GM12878 (cell line): ENCODE measurements around the gene KCNN3. TPM values are rescaled to one million over a fixed set of nuclear protein-coding genes. Genes with fewer than 3 reads are reported as not detected.

Experiments used
- ATAC-seq: fragments of 200-7000 bp; cut with Tn5 transposase; 3 replicates; pipeline ENCODE4 v1.9.1; 2020; ENCODE audit warnings: mild to moderate bottlenecking, moderate library complexity
- BruUV-seq: library from RNA; stranded (reverse); fragments of 400-500 nt; replicated peaks from 2 replicates; lab custom pipeline; 2021; lab: Mats Ljungman, UMichigan
- CTCF ChIA-PET: fragments of 300-600 bp; sonication (Branson Sonifier 250); formaldehyde crosslinking; extraction: SDS; loops from one replicate; lab custom pipeline; 2021; ENCODE audit warnings: inconsistent platforms; lab: Yijun Ruan, JAX
- POLR2A ChIA-PET: fragments of 350-600 bp; formaldehyde crosslinking; extraction: SDS; loops from one replicate; lab custom pipeline; 2021; ENCODE audit warnings: inconsistent platforms; lab: Charles Lee
- RAD21 ChIA-PET: fragments of 300-600 bp; sonication (Branson Sonifier 250); formaldehyde crosslinking; loops from one replicate; lab custom pipeline; 2023; ENCODE audit warnings: antibody characterized with exemption; ENCODE audit not compliant: unreplicated experiment; lab: Charles Lee
- SMC1A ChIA-PET: fragments of 300-600 bp; sonication (Branson Sonifier 250); formaldehyde crosslinking; loops from one replicate; lab custom pipeline; 2023; ENCODE audit not compliant: unreplicated experiment, uncharacterized antibody; lab: Charles Lee
- DNase-seq: peaks from one replicate; pipeline ENCODE4 v3.0.0-alpha.2; 2011; ENCODE audit warnings: low read depth, low spot score
- FAIRE-seq: peaks from 3 replicates; lab custom pipeline; 2011; peaks lifted over from hg19 to GRCh38; lab: Jason Lieb, UNC
- H2AFZ ChIP-seq: 2 replicates; pipeline ENCODE4 v1.6.0; 2011; ENCODE audit warnings: low read depth, low read length, control low read depth; ENCODE audit not compliant: control insufficient read depth
- H3K27ac ChIP-seq: 2 replicates; pipeline ENCODE4 v1.5.1; 2011; ENCODE audit warnings: control low read depth; ENCODE audit not compliant: control insufficient read depth, insufficient read depth
- H3K27me3 ChIP-seq, 2 experiments: replicated peaks in 1 of 2; 2 replicates each; pipeline versions ENCODE4 v1.6.0 to v1.6.1; 2011; ENCODE audit warnings: low read length in 1 of 2; ENCODE audit not compliant: control insufficient read depth in 2 of 2, insufficient read depth in 2 of 2
- H3K36me3 ChIP-seq, 2 experiments: 2 replicates each; pipeline ENCODE4 v1.5.1; 2011; ENCODE audit warnings: low read length in 1 of 2; ENCODE audit not compliant: control insufficient read depth in 2 of 2, insufficient read depth in 2 of 2
- H3K4me1 ChIP-seq: 2 replicates; pipeline ENCODE4 v1.6.1; 2011; ENCODE audit warnings: mild to moderate bottlenecking, low read length, moderate library complexity, mixed read lengths; ENCODE audit not compliant: control insufficient read depth, insufficient read depth
- H3K4me2 ChIP-seq: 2 replicates; pipeline ENCODE4 v1.6.0; 2011; ENCODE audit warnings: control low read depth; ENCODE audit not compliant: control insufficient read depth, insufficient read depth
- H3K4me3 ChIP-seq: fragments of 200-600 bp; sonication (generic); 2 replicates; pipeline ENCODE4 v1.5.1; 2016
- H3K79me2 ChIP-seq: 2 replicates; pipeline ENCODE4 v1.6.0; 2011; ENCODE audit warnings: low read length; ENCODE audit not compliant: control insufficient read depth, insufficient read depth
- H3K9ac ChIP-seq: 2 replicates; pipeline ENCODE4 v1.8.0; 2011; ENCODE audit warnings: low read length, control low read depth, mixed read lengths; ENCODE audit not compliant: control insufficient read depth, insufficient read depth
- H3K9me3 ChIP-seq: replicated peaks from 3 replicates; pipeline ENCODE4 v1.5.1; 2011; ENCODE audit warnings: mild to moderate bottlenecking, low read length; ENCODE audit not compliant: control insufficient read depth, insufficient read depth
- H4K20me1 ChIP-seq: 2 replicates; pipeline ENCODE4 v1.6.0; 2011; ENCODE audit not compliant: control insufficient read depth, insufficient read depth
- ASH2L ChIP-seq: fragments of 300-600, 200-600 bp; sonication (generic); IDR thresholded peaks from 2 replicates; pipeline ENCODE4 v1.6.1; 2017; ENCODE audit warnings: low read depth, mild to moderate bottlenecking, borderline replicate concordance
- BRCA1 ChIP-seq: IDR thresholded peaks from 2 replicates; pipeline ENCODE4 v1.6.1; 2011; ENCODE audit warnings: low read depth, low read length, improper control_type of control experiment
- EZH2 ChIP-seq: IDR thresholded peaks from 2 replicates; pipeline ENCODE4 v1.6.1; 2012; ENCODE audit warnings: low read depth, mild to moderate bottlenecking, control low read depth, inconsistent platforms, low read length, borderline replicate concordance; ENCODE audit not compliant: control insufficient read depth
- HDAC2 ChIP-seq: fragments of 200-600 bp; sonication (generic); IDR thresholded peaks from 2 replicates; pipeline ENCODE4 v1.6.1; 2017
- HDAC6 ChIP-seq: fragments of 200-600 bp; sonication (generic); IDR thresholded peaks from one replicate; pipeline ENCODE4 v1.8.0; 2017; ENCODE audit warnings: antibody characterized with exemption; ENCODE audit not compliant: unreplicated experiment
- JUNB ChIP-seq: IDR thresholded peaks from 2 replicates; pipeline ENCODE4 v1.6.1; 2016; ENCODE audit warnings: antibody characterized with exemption, mild to moderate bottlenecking
- MXI1 ChIP-seq: fragments of 150-350 bp; IDR thresholded peaks from 2 replicates; pipeline ENCODE4 v1.6.1; 2011; ENCODE audit warnings: low read depth, mild to moderate bottlenecking, inconsistent platforms, low read length, improper control_type of control experiment
- POU2F2 ChIP-seq: IDR thresholded peaks from 3 replicates; pipeline ENCODE4 v1.6.1; 2011; ENCODE audit warnings: low read depth, mild to moderate bottlenecking, low read length, borderline replicate concordance
- RAD51 ChIP-seq: fragments of 450-650 bp; IDR thresholded peaks from 2 replicates; pipeline ENCODE4 v1.6.1; 2016; ENCODE audit warnings: moderate library complexity, mild to moderate bottlenecking, inconsistent platforms
- WGBS: methylation state at CpG from one replicate; pipeline ENCODE4 v1.1.6; 2016; ENCODE audit warnings: low lambda C conversion rate; ENCODE audit not compliant: insufficient replicate concordance, insufficient coverage; ENCODE audit errors: missing lambda C conversion rate; 5-methylcytosine and 5-hydroxymethylcytosine counted together
- in situ Hi-C: fragments of 300-500 bp; cut with MboI; formaldehyde crosslinking; loops from 9 replicates; pipeline ENCODE4 v1.14.3; 2018; ENCODE audit warnings: mixed read lengths
- intact Hi-C: fragments of 100-400 bp; cut with micrococcal nuclease; formaldehyde crosslinking; loops from one replicate; pipeline ENCODE4 v1.14.2; 2022; ENCODE audit not compliant: unreplicated experiment
- polyA plus RNA-seq, 11 experiments: library from polyadenylated mRNA; depleted of rRNA in 4 of 11; unstranded in 6 of 11; stranded (reverse) in 5 of 11; fragments of >200 nt; fragmentation: Nextera tagmentation in 4 of 11; fragmentation: Illumina TruSeq in 1 of 11; extraction: Ambion mirVana in 4 of 11; extraction: Trizol in 1 of 11; gene quantifications; 1 replicate in 1 of 11; 2 replicates in 10 of 11; pipeline versions ENCODE4 v1.2.1 to v1.2.3, GENCODE V29; 2011 to 2016; ENCODE audit warnings: inconsistent platforms in 2 of 11, missing spikeins in 2 of 11, low read depth in 1 of 11
- total RNA-seq, 4 experiments: library from RNA; depleted of rRNA in 3 of 4; stranded (reverse); fragments of >200 nt in 3 of 4; fragmentation: Illumina TruSeq in 1 of 4; extraction: Trizol in 1 of 4; gene quantifications; 2 replicates each; pipeline versions ENCODE4 v1.2.1 to v1.2.3, GENCODE V29; 2013 to 2021
- TF ChIP-seq, protein P1 (sequence below): IDR thresholded peaks from 2 replicates; pipeline ENCODE4 v1.6.1; 2012; ENCODE audit warnings: improper control_type of control experiment, low read depth, low read length; ENCODE audit not compliant: insufficient replicate concordance
- TF ChIP-seq, protein P2 (sequence below): IDR thresholded peaks from 2 replicates; pipeline ENCODE4 v1.6.1; 2012; ENCODE audit warnings: low read depth, low read length, improper control_type of control experiment
- TF ChIP-seq, protein P3 (sequence below): fragments of 450-650 bp; IDR thresholded peaks from 2 replicates; pipeline ENCODE4 v1.6.1; 2017; ENCODE audit warnings: borderline replicate concordance
- TF ChIP-seq, protein P4 (sequence below): IDR thresholded peaks from 2 replicates; pipeline ENCODE4 v1.6.1; 2012; ENCODE audit warnings: low read depth, low read length, improper control_type of control experiment

Gene KCNN3
- total and polyA plus RNA-seq, 10 of the 15 experiments (the other 5 are each of a cell fraction or from before 2014, with no cell fraction given) = 3.5 to 26.4 (median 14.9) TPM

DNA sequence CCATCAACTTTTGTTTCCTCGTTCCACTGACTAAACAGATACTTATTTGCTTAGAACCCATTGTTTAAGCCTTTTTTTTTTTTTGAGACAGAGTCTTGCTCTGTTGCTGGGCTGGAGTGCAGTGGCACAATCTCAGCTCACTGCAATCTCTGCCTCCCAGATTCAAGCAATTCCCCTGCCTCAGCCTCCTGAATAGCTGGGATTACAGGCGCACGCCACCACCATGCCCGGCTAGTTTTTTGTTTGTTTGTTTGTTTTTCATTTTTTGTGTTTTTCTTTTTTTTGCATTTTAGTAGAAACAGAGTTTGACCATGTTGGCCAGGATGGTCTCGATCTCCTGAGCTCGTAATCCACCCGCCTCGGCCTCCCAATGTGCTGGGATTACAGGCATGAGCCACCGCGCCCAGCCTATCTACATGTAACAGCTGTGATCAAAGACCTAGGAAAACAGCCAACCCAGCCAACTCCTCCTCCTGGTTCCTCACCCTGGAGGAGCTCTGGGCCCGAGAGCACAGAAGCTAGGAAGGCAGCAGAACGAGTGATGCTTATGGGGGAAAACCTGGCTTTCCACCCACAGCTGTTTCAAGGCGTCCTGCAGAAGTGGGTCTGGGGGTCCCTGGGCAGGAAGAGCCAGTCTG, 32.9 kb downstream of the KCNN3 start:
- ATAC-seq = no peak
- DNase-seq = no peak
- RAD21 ChIA-PET = interaction anchor here (0.9 to 2.5 kb wide), 15 partner anchors 11 to 278 kb away, joined by 3 to 21 read pairs (median 5); partner anchors contain the start of gene KCNN3
- H3K9ac ChIP-seq = no peak overlapping the region
- H3K4me3 ChIP-seq = no peak overlapping the region
- H2AFZ ChIP-seq = no peak overlapping the region
- no TSS peak for BruUV-seq
- H3K4me2 ChIP-seq = no peak overlapping the region
- TF ChIP-seq HDAC6 = no peak
- no peak for TF ChIP-seq JUNB
- TF ChIP-seq BRCA1 = no peak
- TF ChIP-seq, protein P1, sequence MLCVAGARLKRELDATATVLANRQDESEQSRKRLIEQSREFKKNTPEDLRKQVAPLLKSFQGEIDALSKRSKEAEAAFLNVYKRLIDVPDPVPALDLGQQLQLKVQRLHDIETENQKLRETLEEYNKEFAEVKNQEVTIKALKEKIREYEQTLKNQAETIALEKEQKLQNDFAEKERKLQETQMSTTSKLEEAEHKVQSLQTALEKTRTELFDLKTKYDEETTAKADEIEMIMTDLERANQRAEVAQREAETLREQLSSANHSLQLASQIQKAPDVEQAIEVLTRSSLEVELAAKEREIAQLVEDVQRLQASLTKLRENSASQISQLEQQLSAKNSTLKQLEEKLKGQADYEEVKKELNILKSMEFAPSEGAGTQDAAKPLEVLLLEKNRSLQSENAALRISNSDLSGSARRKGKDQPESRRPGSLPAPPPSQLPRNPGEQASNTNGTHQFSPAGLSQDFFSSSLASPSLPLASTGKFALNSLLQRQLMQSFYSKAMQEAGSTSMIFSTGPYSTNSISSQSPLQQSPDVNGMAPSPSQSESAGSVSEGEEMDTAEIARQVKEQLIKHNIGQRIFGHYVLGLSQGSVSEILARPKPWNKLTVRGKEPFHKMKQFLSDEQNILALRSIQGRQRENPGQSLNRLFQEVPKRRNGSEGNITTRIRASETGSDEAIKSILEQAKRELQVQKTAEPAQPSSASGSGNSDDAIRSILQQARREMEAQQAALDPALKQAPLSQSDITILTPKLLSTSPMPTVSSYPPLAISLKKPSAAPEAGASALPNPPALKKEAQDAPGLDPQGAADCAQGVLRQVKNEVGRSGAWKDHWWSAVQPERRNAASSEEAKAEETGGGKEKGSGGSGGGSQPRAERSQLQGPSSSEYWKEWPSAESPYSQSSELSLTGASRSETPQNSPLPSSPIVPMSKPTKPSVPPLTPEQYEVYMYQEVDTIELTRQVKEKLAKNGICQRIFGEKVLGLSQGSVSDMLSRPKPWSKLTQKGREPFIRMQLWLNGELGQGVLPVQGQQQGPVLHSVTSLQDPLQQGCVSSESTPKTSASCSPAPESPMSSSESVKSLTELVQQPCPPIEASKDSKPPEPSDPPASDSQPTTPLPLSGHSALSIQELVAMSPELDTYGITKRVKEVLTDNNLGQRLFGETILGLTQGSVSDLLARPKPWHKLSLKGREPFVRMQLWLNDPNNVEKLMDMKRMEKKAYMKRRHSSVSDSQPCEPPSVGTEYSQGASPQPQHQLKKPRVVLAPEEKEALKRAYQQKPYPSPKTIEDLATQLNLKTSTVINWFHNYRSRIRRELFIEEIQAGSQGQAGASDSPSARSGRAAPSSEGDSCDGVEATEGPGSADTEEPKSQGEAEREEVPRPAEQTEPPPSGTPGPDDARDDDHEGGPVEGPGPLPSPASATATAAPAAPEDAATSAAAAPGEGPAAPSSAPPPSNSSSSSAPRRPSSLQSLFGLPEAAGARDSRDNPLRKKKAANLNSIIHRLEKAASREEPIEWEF = no peak
- TF ChIP-seq HDAC2 = no peak
- TF ChIP-seq, protein P2, sequence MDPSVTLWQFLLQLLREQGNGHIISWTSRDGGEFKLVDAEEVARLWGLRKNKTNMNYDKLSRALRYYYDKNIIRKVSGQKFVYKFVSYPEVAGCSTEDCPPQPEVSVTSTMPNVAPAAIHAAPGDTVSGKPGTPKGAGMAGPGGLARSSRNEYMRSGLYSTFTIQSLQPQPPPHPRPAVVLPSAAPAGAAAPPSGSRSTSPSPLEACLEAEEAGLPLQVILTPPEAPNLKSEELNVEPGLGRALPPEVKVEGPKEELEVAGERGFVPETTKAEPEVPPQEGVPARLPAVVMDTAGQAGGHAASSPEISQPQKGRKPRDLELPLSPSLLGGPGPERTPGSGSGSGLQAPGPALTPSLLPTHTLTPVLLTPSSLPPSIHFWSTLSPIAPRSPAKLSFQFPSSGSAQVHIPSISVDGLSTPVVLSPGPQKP = no peak
- no peak for TF ChIP-seq ASH2L
- TF ChIP-seq EZH2 = no peak
- TF ChIP-seq, protein P3, sequence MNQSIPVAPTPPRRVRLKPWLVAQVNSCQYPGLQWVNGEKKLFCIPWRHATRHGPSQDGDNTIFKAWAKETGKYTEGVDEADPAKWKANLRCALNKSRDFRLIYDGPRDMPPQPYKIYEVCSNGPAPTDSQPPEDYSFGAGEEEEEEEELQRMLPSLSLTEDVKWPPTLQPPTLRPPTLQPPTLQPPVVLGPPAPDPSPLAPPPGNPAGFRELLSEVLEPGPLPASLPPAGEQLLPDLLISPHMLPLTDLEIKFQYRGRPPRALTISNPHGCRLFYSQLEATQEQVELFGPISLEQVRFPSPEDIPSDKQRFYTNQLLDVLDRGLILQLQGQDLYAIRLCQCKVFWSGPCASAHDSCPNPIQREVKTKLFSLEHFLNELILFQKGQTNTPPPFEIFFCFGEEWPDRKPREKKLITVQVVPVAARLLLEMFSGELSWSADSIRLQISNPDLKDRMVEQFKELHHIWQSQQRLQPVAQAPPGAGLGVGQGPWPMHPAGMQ = no peak
- no peak for TF ChIP-seq POU2F2
- TF ChIP-seq, protein P4, sequence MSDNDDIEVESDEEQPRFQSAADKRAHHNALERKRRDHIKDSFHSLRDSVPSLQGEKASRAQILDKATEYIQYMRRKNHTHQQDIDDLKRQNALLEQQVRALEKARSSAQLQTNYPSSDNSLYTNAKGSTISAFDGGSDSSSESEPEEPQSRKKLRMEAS = no peak
- no peak for TF ChIP-seq MXI1
- TF ChIP-seq RAD51 = no peak
- H3K9me3 ChIP-seq = no peaks in the 10 kb centered on the region
- peaks cover 31% of the 10 kb centered on the region for H3K4me1 ChIP-seq
- intact Hi-C loops (no loop called here), in situ Hi-C loops (no loop called here)
- CTCF ChIA-PET = interaction anchor here (1.0 to 3.0 kb wide), 10 partner anchors 10 to 107 kb away, joined by 3 to 13 read pairs (median 6); partner anchors contain the start of gene KCNN3
- H3K36me3 ChIP-seq = peaks cover 2 to 11% of the 10 kb centered on the region in 2 experiments; a peak in 3 of 4 replicates
- POLR2A ChIA-PET = interaction anchor here (0.6 to 2.8 kb wide), 7 partner anchors 12 to 1068 kb away, joined by 3 to 12 read pairs (median 4); no protein-coding TSS in a partner anchor
- no peaks in the 10 kb centered on the region for H3K27me3 ChIP-seq
- H3K79me2 ChIP-seq = peaks cover 26% of the 10 kb centered on the region
- FAIRE-seq = no peak
- SMC1A ChIA-PET = interaction anchor here (0.7 to 3.2 kb wide), 17 partner anchors 11 to 71 kb away, joined by 3 to 24 read pairs (median 4); partner anchors contain the start of gene KCNN3
- H4K20me1 ChIP-seq = peaks cover 3% of the 10 kb centered on the region
- H3K27ac ChIP-seq = no peak overlapping the region
- WGBS = 87% methylated on average over 13 of the region's 13 CpGs
